Measurements from ENCODE around the gene PLEKHD1.

PLEKHD1 gene

GRCh38 chr14:69536971-69537370 is 52.4 kb downstream of the PLEKHD1 start:
- no peak for TF ChIP-seq CTCF (IDR thresholded peaks at IDR 0.05; ENCODE audit: low read length, missing control alignments)
- DNase-seq (ENCODE audit: low read depth), result no peak
- H3K4me3 ChIP-seq (replicated peaks; ENCODE audit: low read depth, low read length), result no peak overlapping the region

GRCh38 chr14:69537900-69538299 is 53.4 kb downstream of the PLEKHD1 start:
- no peak for TF ChIP-seq CTCF (IDR thresholded peaks at IDR 0.05; ENCODE audit: low read length, missing control alignments)
- no peak for DNase-seq (ENCODE audit: low read depth)
- no peak overlapping the region for H3K4me3 ChIP-seq (replicated peaks; ENCODE audit: low read depth, low read length)

GRCh38 chr14:69538766-69539165 is 54.2 kb downstream of the PLEKHD1 start:
- DNase-seq (ENCODE audit: low read depth), result no peak
- no peak overlapping the region for H3K4me3 ChIP-seq (replicated peaks; ENCODE audit: low read depth, low read length)
- TF ChIP-seq CTCF (IDR thresholded peaks at IDR 0.05; ENCODE audit: low read length, missing control alignments), result no peak

- no peak overlapping the region for H3K4me3 ChIP-seq (replicated peaks; ENCODE audit: low read depth, low read length)
- peak; percentile 91 for DNase-seq (ENCODE audit: low read depth)
- no peak for TF ChIP-seq CTCF (IDR thresholded peaks at IDR 0.05; ENCODE audit: low read length, missing control alignments)
Measured at GRCh38 chr14:69539631-69540410, 55.3 kb downstream of the PLEKHD1 start.

GRCh38 chr14:69540654-69541335 is 56.3 kb downstream of the PLEKHD1 start:
- no peak for DNase-seq (ENCODE audit: low read depth)
- no peak for TF ChIP-seq CTCF (IDR thresholded peaks at IDR 0.05; ENCODE audit: low read length, missing control alignments)
- H3K4me3 ChIP-seq (replicated peaks; ENCODE audit: low read depth, low read length), result no peak overlapping the region

GRCh38 chr14:69542311-69542710 is 57.8 kb downstream of the PLEKHD1 start:
- no peak for TF ChIP-seq CTCF (IDR thresholded peaks at IDR 0.05; ENCODE audit: low read length, missing control alignments)
- no peak overlapping the region for H3K4me3 ChIP-seq (replicated peaks; ENCODE audit: low read depth, low read length)
- DNase-seq (ENCODE audit: low read depth), result no peak

Measured in fibroblast of pulmonary artery (primary cell).